K562 (cell line): Measurements from ENCODE around the gene FXYD4. TPM values are rescaled to one million over a fixed set of nuclear protein-coding genes. Genes with fewer than 3 reads are reported as not detected.
A peak's percentile ranks its signal among the peaks of the same experiment; 100 is the strongest.

Source experiments
- ATAC-seq: fragments of 200-7000 bp; cut with Tn5 transposase; 3 replicates; pipeline ENCODE4 v1.9.1; 2020; ENCODE audit warnings: moderate library complexity
- BruUV-seq: library from RNA; stranded (reverse); fragments of 400-500 nt; replicated peaks from 2 replicates; lab custom pipeline; 2021; lab: Mats Ljungman, UMichigan
- CTCF ChIA-PET: fragments of 300-600 bp; formaldehyde crosslinking; extraction: SDS; loops from one replicate; lab custom pipeline; 2021; ENCODE audit warnings: low intra/inter-chr PET ratio; lab: Yijun Ruan, JAX
- POLR2A ChIA-PET: fragments of 300-600, 350-650 bp; sonication (Branson Sonifier 250); formaldehyde crosslinking; extraction: SDS; loops from one replicate; lab custom pipeline; 2021; ENCODE audit warnings: antibody characterized with exemption, inconsistent platforms; lab: Yijun Ruan, JAX
- DNase-seq, 4 experiments: peaks; one replicate each; pipeline versions ENCODE4 v3.0.0 to v3.0.0-alpha.2; 2011 to 2018; ENCODE audit warnings: low spot score in 3 of 4, mixed read lengths in 3 of 4; ENCODE audit errors: extremely low read depth in 1 of 4
- FAIRE-seq: peaks from 2 replicates; lab custom pipeline; 2011; peaks lifted over from hg19 to GRCh38; lab: Jason Lieb, UNC
- H2AFZ ChIP-seq: 2 replicates; pipeline ENCODE4 v1.6.0; 2011; ENCODE audit warnings: low read depth, low read length, control low read depth, inconsistent platforms
- H3K27ac ChIP-seq: fragments of 200-600 bp; 3 replicates; pipeline ENCODE4 v1.8.0; 2011; ENCODE audit warnings: low read depth, mild to moderate bottlenecking, control low read depth, inconsistent platforms, low read length, moderate library complexity, mixed read lengths; ENCODE audit errors: extremely low read depth
- H3K27me3 ChIP-seq, 2 experiments: fragments of 300-600 bp in 1 of 2; 2 replicates in 1 of 2; 3 replicates in 1 of 2; pipeline versions ENCODE4 v1.6.0 to v1.8.0; 2011; ENCODE audit warnings: inconsistent platforms in 2 of 2, low read length in 2 of 2, mild to moderate bottlenecking in 1 of 2, mixed read lengths in 1 of 2, moderate library complexity in 1 of 2; ENCODE audit not compliant: control insufficient read depth in 2 of 2, insufficient read depth in 2 of 2
- H3K36me3 ChIP-seq: fragments of 300-600 bp; 3 replicates; pipeline ENCODE4 v1.8.0; 2011; ENCODE audit warnings: mild to moderate bottlenecking, low read length, inconsistent platforms; ENCODE audit not compliant: control insufficient read depth, insufficient read depth
- H3K4me1 ChIP-seq, 2 experiments: fragments of 200-600 bp in 1 of 2; replicated peaks in 1 of 2; 2 replicates in 1 of 2; 3 replicates in 1 of 2; pipeline versions ENCODE4 v1.5.1 to v1.8.0; 2011; ENCODE audit warnings: inconsistent platforms in 2 of 2, low read length in 2 of 2, mild to moderate bottlenecking in 1 of 2, mixed read lengths in 1 of 2, moderate library complexity in 1 of 2; ENCODE audit not compliant: control insufficient read depth in 2 of 2, insufficient read depth in 2 of 2
- H3K4me2 ChIP-seq: 2 replicates; pipeline ENCODE4 v1.6.1; 2011; ENCODE audit warnings: low read length, control low read depth, inconsistent platforms, mixed read lengths; ENCODE audit not compliant: insufficient read depth
- H3K4me3 ChIP-seq: fragments of 200-600 bp; sonication (generic), shearing (Covaris generic); 2 replicates; pipeline ENCODE4 v1.5.1; 2016; ENCODE audit warnings: control low read depth, inconsistent platforms
- H3K79me2 ChIP-seq: fragments of 200-600 bp; 3 replicates; pipeline ENCODE4 v1.8.0; 2011; ENCODE audit warnings: low read length, inconsistent platforms; ENCODE audit not compliant: control insufficient read depth, insufficient read depth
- H3K9ac ChIP-seq, 2 experiments: 2 replicates each; pipeline versions ENCODE4 v1.6.0 to v1.6.1; 2011; ENCODE audit warnings: low read depth in 2 of 2, low read length in 2 of 2, control low read depth in 1 of 2, inconsistent platforms in 1 of 2, mild to moderate bottlenecking in 1 of 2, mixed read lengths in 1 of 2; ENCODE audit not compliant: insufficient read depth in 1 of 2
- H3K9me1 ChIP-seq: one replicate; pipeline ENCODE4 v1.6.0; 2011; ENCODE audit warnings: inconsistent platforms, mild to moderate bottlenecking, low read length, moderate library complexity; ENCODE audit not compliant: control insufficient read depth, insufficient read depth
- H3K9me3 ChIP-seq: replicated peaks from 2 replicates; pipeline ENCODE4 v1.5.1; 2011; ENCODE audit warnings: low read depth, low read length, inconsistent platforms; ENCODE audit not compliant: control insufficient read depth, insufficient read depth
- H4K20me1 ChIP-seq: replicated peaks from 2 replicates; pipeline ENCODE4 v1.6.1; 2011; ENCODE audit warnings: low read length, inconsistent platforms, mixed read lengths; ENCODE audit not compliant: control insufficient read depth, insufficient read depth
- ATF7 ChIP-seq: fragments of 450-650 bp; IDR thresholded peaks from 2 replicates; pipeline ENCODE4 v1.7.1; 2014; ENCODE audit warnings: mild to moderate bottlenecking, moderate library complexity
- C11orf30 ChIP-seq: fragments of 450-650 bp; IDR thresholded peaks from 2 replicates; pipeline ENCODE4 v1.6.1; 2016; ENCODE audit warnings: low read depth, mild to moderate bottlenecking
- DMBX1 ChIP-seq: fragments of 250-450 bp; sonication (Bioruptor Pico); IDR thresholded peaks from 2 replicates; pipeline ENCODE4 v1.8.0; 2022; ENCODE audit warnings: inconsistent platforms, mild to moderate bottlenecking, moderate library complexity, borderline replicate concordance
- FOSL1 ChIP-seq: fragments of 200-800 bp; sonication (Bioruptor generic); conservative IDR thresholded peaks from 2 replicates; pipeline ENCODE4 v1.6.1; 2016; ENCODE audit warnings: missing genetic modification characterization, missing compliant biosample characterization
- SIX5 ChIP-seq, 2 experiments: IDR thresholded peaks; 2 replicates each; pipeline ENCODE4 v1.6.1; 2011; ENCODE audit warnings: low read length in 2 of 2, borderline replicate concordance in 1 of 2, low read depth in 1 of 2, mild to moderate bottlenecking in 1 of 2, moderate library complexity in 1 of 2; ENCODE audit not compliant: insufficient read depth in 1 of 2
- SLC30A9 ChIP-seq: fragments of 250-450 bp; sonication (Bioruptor Pico); IDR thresholded peaks from 2 replicates; pipeline ENCODE4 v1.8.0; 2022; ENCODE audit warnings: mild to moderate bottlenecking, moderate library complexity
- ZNF354B ChIP-seq: fragments of 250-450 bp; sonication (Bioruptor Pico); IDR thresholded peaks from 2 replicates; pipeline ENCODE4 v1.4.0; 2020
- WGBS: fragments of 100-300 bp; shearing (Covaris generic); methylation state at CpG from one replicate; pipeline ENCODE4 v1.1.6; 2016; ENCODE audit warnings: low coverage, mixed read lengths; ENCODE audit not compliant: insufficient coverage; ENCODE audit errors: missing lambda C conversion rate; 5-methylcytosine and 5-hydroxymethylcytosine counted together
- in situ Hi-C: fragments of 300-500 bp; cut with MboI; formaldehyde crosslinking; loops from 4 replicates; pipeline ENCODE4 v1.15.0; 2018; ENCODE audit warnings: inconsistent platforms, mixed read lengths
- intact Hi-C: fragments of 100-400 bp; cut with micrococcal nuclease; formaldehyde crosslinking; loops from 2 replicates; pipeline ENCODE4 v1.14.2; 2022
- polyA plus RNA-seq, 8 experiments: library from polyadenylated mRNA; depleted of rRNA in 4 of 8; stranded (reverse) in 5 of 8; unstranded in 3 of 8; fragments of >200 nt; fragmentation: Nextera tagmentation in 2 of 8; fragmentation: Illumina TruSeq in 1 of 8; extraction: Ambion mirVana in 2 of 8; extraction: Trizol in 1 of 8; gene quantifications; 2 replicates each; pipeline versions ENCODE4 v1.2.1 to v1.2.3, GENCODE V29; 2011 to 2014; ENCODE audit warnings: inconsistent platforms in 1 of 8, missing spikeins in 1 of 8
- total RNA-seq, 7 experiments: library from RNA; depleted of rRNA in 6 of 7; stranded (reverse); fragments of >200 nt in 6 of 7; fragmentation: Illumina TruSeq in 2 of 7; extraction: Trizol in 2 of 7; gene quantifications; 2 replicates each; pipeline versions ENCODE4 v1.2.1 to v1.2.3, GENCODE V29; 2011 to 2021; ENCODE audit warnings: low replicate concordance in 1 of 7

FXYD4 gene
- total and polyA plus RNA-seq, 9 of the 15 experiments (the other 6 are each of a cell fraction or from before 2014, with no cell fraction given): not detected

- no peaks in the 10 kb centered on the region for H3K36me3 ChIP-seq
- intact Hi-C loops (loop anchor here (10.0 kb wide), 1 partner anchor 209 kb away; the partner anchor contains the start of gene CSGALNACT2), in situ Hi-C loops (no loop called here)
- FAIRE-seq: no peak
- no TSS peak for BruUV-seq
- H3K79me2 ChIP-seq: no peaks in the 10 kb centered on the region
- WGBS: 4% methylated on average over 8 of the region's 8 CpGs
- no peaks in the 10 kb centered on the region for H4K20me1 ChIP-seq
- no peak overlapping the region for H3K4me2 ChIP-seq
- TF ChIP-seq ATF7: no peak
- TF ChIP-seq FOSL1: peak; percentile 32; the same call in 1 of the 2 replicates
- no peak for TF ChIP-seq DMBX1 (CRISPR knock-in tag)
- ChIA-PET POLR2A (interaction anchor here (0.7 to 1.8 kb wide), 4 partner anchors 13 to 52 kb away, joined by 3 to 6 read pairs (median 5); no protein-coding TSS in a partner anchor), CTCF (no interaction called here)
- H3K27me3 ChIP-seq: peaks cover 26 to 57% of the 10 kb centered on the region in 2 experiments
- no peak overlapping the region for H3K27ac ChIP-seq
- no peak for DNase-seq
- H3K4me3 ChIP-seq: no peak overlapping the region
- no peaks in the 10 kb centered on the region for H3K9me3 ChIP-seq
- H2AFZ ChIP-seq: no peak overlapping the region
- H3K4me1 ChIP-seq: peaks cover 5 to 15% of the 10 kb centered on the region in 2 experiments; a peak in 3 of 5 replicates
- no peak for ATAC-seq
- no peaks in the 10 kb centered on the region for H3K9me1 ChIP-seq
- H3K9ac ChIP-seq: peak overlapping the region in 1 of 2 experiments; percentile 46; a peak in 1 of 4 replicates
Observed at GRCh38 chr10:43344051-43344450, 27.4 kb upstream of the FXYD4 start.

GRCh38 chr10:43347997-43348396 is 23.4 kb upstream of the FXYD4 start:
- peak overlapping the region; percentile 42 for H2AFZ ChIP-seq
- ATAC-seq: no peak
- H3K79me2 ChIP-seq: no peaks in the 10 kb centered on the region
- WGBS: 77% methylated on average over 4 of the region's 4 CpGs
- peaks cover 0 to 7% of the 10 kb centered on the region in 2 experiments; a peak in 2 of 5 replicates for H3K4me1 ChIP-seq
- H3K4me3 ChIP-seq: no peak overlapping the region
- in situ Hi-C loops (loop anchor here (5.0 kb wide), 1 partner anchor 51 kb away; no protein-coding TSS in a partner anchor), intact Hi-C loops (loop anchor here (1.0 to 10.0 kb wide), 6 partner anchors 36 to 213 kb away; partner anchors contain the start of gene CSGALNACT2)
- H3K9ac ChIP-seq: no peak overlapping the region
- H3K9me3 ChIP-seq: no peaks in the 10 kb centered on the region
- H4K20me1 ChIP-seq: no peaks in the 10 kb centered on the region
- ChIA-PET POLR2A (interaction anchor here (0.9 kb wide), 1 partner anchor 55 kb away, joined by 3 read pairs; no protein-coding TSS in a partner anchor), CTCF (interaction anchor here (1.0 to 2.0 kb wide), 3 partner anchors 55 to 127 kb away, joined by 3 to 15 read pairs (median 6); no protein-coding TSS in a partner anchor)
- H3K36me3 ChIP-seq: no peaks in the 10 kb centered on the region
- no peak for DNase-seq
- TF ChIP-seq SLC30A9: no peak
- TF ChIP-seq SIX5 (IDR thresholded peaks at IDR 0.05; ENCODE audit: borderline replicate concordance in 1 of 2, insufficient read depth in 1 of 2, low read depth in 1 of 2, low read length in 2 of 2): no peak
- no peak for TF ChIP-seq C11orf30
- TF ChIP-seq ZNF354B (CRISPR knock-in tag): no peak
- no peak overlapping the region for H3K4me2 ChIP-seq
- no peak overlapping the region for H3K27ac ChIP-seq
- FAIRE-seq: no peak
- no TSS peak for BruUV-seq
- H3K27me3 ChIP-seq: peaks cover 15 to 34% of the 10 kb centered on the region in 2 experiments; a peak in 4 of 5 replicates
- H3K9me1 ChIP-seq: no peaks in the 10 kb centered on the region
